Trophoblast cell (in vitro differentiated cells and primary cell): ENCODE results near the gene MRGPRX2.

Experiments used
- DNase-seq, 2 donors: peaks; one replicate each; pipeline ENCODE4 v3.0.0-alpha.2; 2016
- H2AFZ ChIP-seq: 2 replicates; pipeline ENCODE4 v1.6.1; 2013; ENCODE audit warnings: low read length, moderate library complexity, mild to moderate bottlenecking; ENCODE audit not compliant: insufficient read depth, poor library complexity
- H2AK5ac ChIP-seq: 2 replicates; pipeline ENCODE4 v1.6.1; 2013; ENCODE audit warnings: mild to moderate bottlenecking, low read length
- H2BK120ac ChIP-seq: 2 replicates; pipeline ENCODE4 v1.6.1; 2013; ENCODE audit warnings: low read length, mild to moderate bottlenecking, moderate library complexity; ENCODE audit not compliant: insufficient read depth, poor library complexity
- H2BK12ac ChIP-seq: 2 replicates; pipeline ENCODE4 v1.6.1; 2013; ENCODE audit warnings: mild to moderate bottlenecking, low read length, moderate library complexity
- H2BK5ac ChIP-seq: 2 replicates; pipeline ENCODE4 v1.6.1; 2013; ENCODE audit warnings: low read length, low read depth, moderate library complexity, mild to moderate bottlenecking; ENCODE audit not compliant: poor library complexity
- H3K14ac ChIP-seq: 2 replicates; pipeline ENCODE4 v1.6.1; 2013; ENCODE audit warnings: mild to moderate bottlenecking, low read length
- H3K18ac ChIP-seq: 2 replicates; pipeline ENCODE4 v1.6.1; 2013; ENCODE audit warnings: mild to moderate bottlenecking, low read length
- H3K23ac ChIP-seq: 2 replicates; pipeline ENCODE4 v1.6.1; 2013; ENCODE audit warnings: low read length
- H3K27ac ChIP-seq: 2 replicates; pipeline ENCODE4 v1.5.1; 2013; ENCODE audit warnings: low read depth, mild to moderate bottlenecking, inconsistent platforms, low read length, moderate library complexity
- H3K27me3 ChIP-seq: 2 replicates; pipeline ENCODE4 v1.6.1; 2013; ENCODE audit warnings: inconsistent platforms, mild to moderate bottlenecking, low read length, moderate library complexity; ENCODE audit not compliant: insufficient read depth
- H3K36me3 ChIP-seq, 2 experiments: 1 replicate in 1 of 2; 2 replicates in 1 of 2; pipeline ENCODE4 v1.6.1; 2013; ENCODE audit warnings: low read length in 2 of 2, mild to moderate bottlenecking in 2 of 2, moderate library complexity in 1 of 2; ENCODE audit not compliant: insufficient read depth in 2 of 2, control insufficient read depth in 1 of 2
- H3K4ac ChIP-seq: 2 replicates; pipeline ENCODE4 v1.6.1; 2013; ENCODE audit warnings: low read depth, mild to moderate bottlenecking, low read length, moderate library complexity
- H3K4me1 ChIP-seq, 2 experiments: 1 replicate in 1 of 2; 2 replicates in 1 of 2; pipeline ENCODE4 v1.6.1; 2013; ENCODE audit warnings: low read length in 2 of 2, mild to moderate bottlenecking in 2 of 2, moderate library complexity in 1 of 2; ENCODE audit not compliant: insufficient read depth in 2 of 2, control insufficient read depth in 1 of 2
- H3K4me2 ChIP-seq: 2 replicates; pipeline ENCODE4 v1.6.1; 2013; ENCODE audit warnings: inconsistent platforms, mild to moderate bottlenecking, low read length, moderate library complexity
- H3K4me3 ChIP-seq: 2 replicates; pipeline ENCODE4 v1.5.1; 2013; ENCODE audit warnings: mild to moderate bottlenecking, low read depth, low read length, inconsistent platforms
- H3K79me1 ChIP-seq: one replicate; pipeline ENCODE4 v1.6.1; 2013; ENCODE audit warnings: low read length
- H3K79me2 ChIP-seq: 2 replicates; pipeline ENCODE4 v1.6.1; 2013; ENCODE audit warnings: low read length, mild to moderate bottlenecking; ENCODE audit not compliant: control insufficient read depth, insufficient read depth, poor library complexity
- H3K9ac ChIP-seq: 2 replicates; pipeline ENCODE4 v1.6.1; 2013; ENCODE audit warnings: mild to moderate bottlenecking, low read length
- H3K9me3 ChIP-seq: 2 replicates; pipeline ENCODE4 v1.6.1; 2013; ENCODE audit warnings: low read depth, mild to moderate bottlenecking, control low read depth, inconsistent platforms, low read length; ENCODE audit not compliant: insufficient read depth
- H4K12ac ChIP-seq: 2 replicates; pipeline ENCODE4 v1.6.1; 2013; ENCODE audit warnings: low read depth, mild to moderate bottlenecking, low read length, moderate library complexity
- H4K8ac ChIP-seq: 2 replicates; pipeline ENCODE4 v1.6.1; 2013; ENCODE audit warnings: low read depth, mild to moderate bottlenecking, low read length, moderate library complexity
- H4K91ac ChIP-seq: one replicate; pipeline ENCODE4 v1.6.1; 2013; ENCODE audit warnings: low read depth, mild to moderate bottlenecking, low read length, moderate library complexity
- WGBS: extraction: QIAGEN DNeasy Blood & Tissue Kit; methylation state at CpG from one replicate; pipeline ENCODE4 v1.1.7; 2013; ENCODE audit warnings: missing lambda C conversion rate; ENCODE audit not compliant: insufficient read length, insufficient coverage; ENCODE audit errors: extremely low coverage; 5-methylcytosine and 5-hydroxymethylcytosine counted together

The MRGPRX2 gene

GRCh38 chr11:19077965-19078364, 17.4 kb upstream of the MRGPRX2 start:
- H2AFZ ChIP-seq, result no peak overlapping the region
- no peak for DNase-seq
- H3K4me3 ChIP-seq, result no peak overlapping the region
- H4K8ac ChIP-seq, result no peak overlapping the region
- H3K9me3 ChIP-seq, result peaks cover 2% of the 10 kb centered on the region
- no peak overlapping the region for H3K14ac ChIP-seq
- no peak overlapping the region for H4K12ac ChIP-seq
- no peaks in the 10 kb centered on the region for H3K27me3 ChIP-seq
- no peak overlapping the region for H3K4ac ChIP-seq
- no peaks in the 10 kb centered on the region for H3K79me2 ChIP-seq
- H3K79me1 ChIP-seq, result peaks cover 12% of the 10 kb centered on the region
- H3K4me2 ChIP-seq, result no peak overlapping the region
- H3K36me3 ChIP-seq, result no peaks in the 10 kb centered on the region
- H2BK120ac ChIP-seq, result no peak overlapping the region
- H3K27ac ChIP-seq, result no peak overlapping the region
- peaks cover 13 to 16% of the 10 kb centered on the region in 2 experiments for H3K4me1 ChIP-seq
- H2BK12ac ChIP-seq, result no peak overlapping the region
- no peak overlapping the region for H3K9ac ChIP-seq
- H3K18ac ChIP-seq, result no peak overlapping the region
- H3K23ac ChIP-seq, result no peak overlapping the region
- H4K91ac ChIP-seq, result no peak overlapping the region
- no peak overlapping the region for H2AK5ac ChIP-seq
- no peak overlapping the region for H2BK5ac ChIP-seq

GRCh38 chr11:19076744-19077589, 16.4 kb upstream of the MRGPRX2 start:
- Histone ChIP-seq H3K9ac (no peak overlapping the region), H2BK5ac (no peak overlapping the region), H3K79me2 (no peaks in the 10 kb centered on the region), H3K4me2 (no peak overlapping the region), H3K27ac (no peak overlapping the region), H4K91ac (no peak overlapping the region), H2AFZ (no peak overlapping the region), H2BK12ac (no peak overlapping the region), H4K8ac (no peak overlapping the region), H3K14ac (no peak overlapping the region), H3K27me3 (no peaks in the 10 kb centered on the region), H3K4ac (no peak overlapping the region), H3K9me3 (peaks cover 2% of the 10 kb centered on the region), H3K23ac (no peak overlapping the region), H3K18ac (no peak overlapping the region), H4K12ac (no peak overlapping the region), H3K79me1 (peaks cover 12% of the 10 kb centered on the region), H3K4me3 (no peak overlapping the region), H2AK5ac (no peak overlapping the region), H3K4me1 (peaks cover 13 to 16% of the 10 kb centered on the region in 2 experiments), H2BK120ac (no peak overlapping the region), H3K36me3 (no peaks in the 10 kb centered on the region)
- no CpG with 5 or more reads among the region's 10 CpGs for WGBS
- DNase-seq, result peak; percentile 59 to 87

GRCh38 chr11:19075636-19076035, 15.1 kb upstream of the MRGPRX2 start:
- Histone ChIP-seq H2AFZ (no peak overlapping the region), H3K4me3 (no peak overlapping the region), H4K8ac (no peak overlapping the region), H3K4me2 (no peak overlapping the region), H2AK5ac (no peak overlapping the region), H3K9ac (no peak overlapping the region), H3K4me1 (peaks cover 13 to 16% of the 10 kb centered on the region in 2 experiments), H3K14ac (no peak overlapping the region), H3K27ac (no peak overlapping the region), H3K79me1 (peaks cover 12% of the 10 kb centered on the region), H2BK5ac (no peak overlapping the region), H2BK120ac (no peak overlapping the region), H3K4ac (no peak overlapping the region), H3K36me3 (no peaks in the 10 kb centered on the region), H3K18ac (no peak overlapping the region), H3K9me3 (peaks cover 2% of the 10 kb centered on the region), H2BK12ac (peak overlapping the region; percentile 30), H3K79me2 (no peaks in the 10 kb centered on the region), H4K12ac (no peak overlapping the region), H4K91ac (no peak overlapping the region), H3K23ac (no peak overlapping the region), H3K27me3 (no peaks in the 10 kb centered on the region)
- no CpG with 5 or more reads among the region's 3 CpGs for WGBS
- DNase-seq, result peak; percentile 94

GRCh38 chr11:19073454-19074415, 13.2 kb upstream of the MRGPRX2 start:
- H4K12ac ChIP-seq, result no peak overlapping the region
- no peak overlapping the region for H2AK5ac ChIP-seq
- no peak overlapping the region for H3K9ac ChIP-seq
- H3K18ac ChIP-seq, result no peak overlapping the region
- no peaks in the 10 kb centered on the region for H3K36me3 ChIP-seq
- H3K4me1 ChIP-seq, result peaks cover 9 to 11% of the 10 kb centered on the region in 2 experiments
- H3K4ac ChIP-seq, result no peak overlapping the region
- H3K14ac ChIP-seq, result peak overlapping the region; percentile 25
- H4K91ac ChIP-seq, result peak overlapping the region; percentile 67
- no peak overlapping the region for H2AFZ ChIP-seq
- H2BK120ac ChIP-seq, result peak overlapping the region; percentile 58
- no peak overlapping the region for H3K23ac ChIP-seq
- H4K8ac ChIP-seq, result peak overlapping the region; percentile 35
- no peaks in the 10 kb centered on the region for H3K27me3 ChIP-seq
- peak overlapping the region; percentile 25 for H3K27ac ChIP-seq
- H2BK12ac ChIP-seq, result peak overlapping the region; percentile 30
- peak overlapping the region; percentile 28 for H2BK5ac ChIP-seq
- WGBS, result no CpG with 5 or more reads among the region's 10 CpGs
- peak overlapping the region; percentile 41 for H3K4me2 ChIP-seq
- peaks cover 9% of the 10 kb centered on the region for H3K79me1 ChIP-seq
- peak in 1 of 2 donors; percentile 37 for DNase-seq
- H3K4me3 ChIP-seq, result no peak overlapping the region
- H3K9me3 ChIP-seq, result peaks cover 2% of the 10 kb centered on the region
- no peaks in the 10 kb centered on the region for H3K79me2 ChIP-seq
